COLO829 (cell line): Measurements from ENCODE around the gene CCDC146.
A peak's percentile ranks its signal among the peaks of the same experiment; 100 is the strongest.
"Not testable (repeated sequence)": the region's sequence is repeated elsewhere in the genome, so short reads cannot be mapped to it uniquely, and the experiment has no call there.

Experiments
- DNase-seq: peaks from one replicate; pipeline ENCODE4 v3.0.0; 2012; ENCODE audit warnings: low spot score

Gene CCDC146, protein sequence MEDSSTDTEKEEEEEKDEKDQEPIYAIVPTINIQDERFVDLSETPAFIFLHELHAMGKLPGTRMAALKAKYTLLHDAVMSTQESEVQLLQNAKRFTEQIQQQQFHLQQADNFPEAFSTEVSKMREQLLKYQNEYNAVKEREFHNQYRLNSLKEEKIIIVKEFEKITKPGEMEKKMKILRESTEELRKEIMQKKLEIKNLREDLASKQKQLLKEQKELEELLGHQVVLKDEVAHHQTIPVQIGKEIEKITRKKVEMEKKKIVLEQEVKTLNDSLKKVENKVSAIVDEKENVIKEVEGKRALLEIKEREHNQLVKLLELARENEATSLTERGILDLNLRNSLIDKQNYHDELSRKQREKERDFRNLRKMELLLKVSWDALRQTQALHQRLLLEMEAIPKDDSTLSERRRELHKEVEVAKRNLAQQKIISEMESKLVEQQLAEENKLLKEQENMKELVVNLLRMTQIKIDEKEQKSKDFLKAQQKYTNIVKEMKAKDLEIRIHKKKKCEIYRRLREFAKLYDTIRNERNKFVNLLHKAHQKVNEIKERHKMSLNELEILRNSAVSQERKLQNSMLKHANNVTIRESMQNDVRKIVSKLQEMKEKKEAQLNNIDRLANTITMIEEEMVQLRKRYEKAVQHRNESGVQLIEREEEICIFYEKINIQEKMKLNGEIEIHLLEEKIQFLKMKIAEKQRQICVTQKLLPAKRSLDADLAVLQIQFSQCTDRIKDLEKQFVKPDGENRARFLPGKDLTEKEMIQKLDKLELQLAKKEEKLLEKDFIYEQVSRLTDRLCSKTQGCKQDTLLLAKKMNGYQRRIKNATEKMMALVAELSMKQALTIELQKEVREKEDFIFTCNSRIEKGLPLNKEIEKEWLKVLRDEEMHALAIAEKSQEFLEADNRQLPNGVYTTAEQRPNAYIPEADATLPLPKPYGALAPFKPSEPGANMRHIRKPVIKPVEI

DNA sequence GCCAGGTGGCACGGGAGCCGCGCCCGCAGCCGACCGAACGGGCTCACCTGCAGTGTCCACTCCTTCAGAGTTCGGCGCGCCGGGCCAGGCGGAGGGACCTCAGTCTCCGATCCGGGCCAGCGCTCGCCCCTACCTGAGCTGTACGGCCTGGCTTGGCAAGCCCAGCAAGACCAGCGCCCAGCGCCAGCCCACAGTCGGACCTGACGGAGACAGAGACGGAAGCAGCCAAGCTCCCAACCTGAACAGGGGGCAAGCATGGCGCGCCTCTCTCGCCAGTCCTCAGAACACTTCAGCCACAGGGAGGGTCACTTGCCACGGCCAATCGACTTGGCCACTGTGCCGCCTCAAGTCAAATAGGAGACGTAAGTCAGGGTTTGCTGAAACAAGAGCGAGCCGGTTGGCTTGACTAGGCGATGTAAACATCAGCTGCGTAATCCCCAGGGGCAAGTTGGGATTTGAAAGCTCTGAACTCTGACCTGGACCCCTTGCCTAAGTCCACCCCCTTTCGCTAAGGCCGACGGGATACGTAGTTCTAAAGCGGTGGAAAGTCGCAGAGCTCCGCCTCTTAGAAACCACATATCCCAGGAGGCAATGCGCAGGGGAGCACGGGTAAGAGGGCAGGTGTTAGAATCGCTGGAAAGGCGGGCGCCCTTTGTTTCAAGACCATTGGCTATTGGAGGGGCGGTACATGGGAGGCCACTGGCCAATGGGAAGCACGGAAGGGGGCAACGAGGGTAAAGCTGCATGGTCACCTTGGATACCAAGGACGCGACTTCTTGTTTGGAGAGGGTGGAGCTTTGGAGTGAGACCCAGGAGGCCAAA is at the start of gene CCDC146:
Gene CCDC146 (plus strand): TSS at position 756 of the 822 bp plus-strand sequence. CDS start 45,054 bp downstream, outside the sequence.
- DNase-seq = peak; percentile 86

DNA sequence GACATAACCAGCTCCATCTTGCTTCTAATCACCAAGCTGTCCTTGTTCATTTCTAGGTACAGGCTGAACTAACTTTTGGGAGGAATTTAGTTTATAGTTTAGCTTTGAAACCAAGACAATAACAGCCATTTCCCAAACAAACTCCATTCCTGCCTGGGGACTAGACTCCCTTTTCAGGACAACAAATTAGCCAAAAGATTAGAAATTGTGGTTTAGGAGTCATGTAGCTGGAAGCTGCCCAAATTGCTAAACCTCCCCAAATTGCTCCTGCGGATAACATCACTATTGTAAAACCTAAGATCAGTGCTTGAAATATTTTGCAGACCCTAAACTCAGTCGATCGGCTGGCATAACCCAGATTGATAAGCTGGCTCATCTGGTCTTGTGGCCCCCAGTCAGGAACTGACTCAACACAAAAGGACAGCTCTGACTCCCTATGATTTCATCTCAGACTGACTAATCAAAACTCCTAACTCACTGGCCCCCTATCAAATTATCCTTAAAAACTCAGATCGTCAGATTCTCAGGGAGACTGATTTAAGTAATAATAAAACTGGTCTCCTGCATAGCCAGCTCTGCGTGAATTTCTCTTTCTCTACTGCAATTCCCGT is 47.5 kb upstream of the CCDC146 start:
- not testable (repeated sequence) for DNase-seq

DNA sequence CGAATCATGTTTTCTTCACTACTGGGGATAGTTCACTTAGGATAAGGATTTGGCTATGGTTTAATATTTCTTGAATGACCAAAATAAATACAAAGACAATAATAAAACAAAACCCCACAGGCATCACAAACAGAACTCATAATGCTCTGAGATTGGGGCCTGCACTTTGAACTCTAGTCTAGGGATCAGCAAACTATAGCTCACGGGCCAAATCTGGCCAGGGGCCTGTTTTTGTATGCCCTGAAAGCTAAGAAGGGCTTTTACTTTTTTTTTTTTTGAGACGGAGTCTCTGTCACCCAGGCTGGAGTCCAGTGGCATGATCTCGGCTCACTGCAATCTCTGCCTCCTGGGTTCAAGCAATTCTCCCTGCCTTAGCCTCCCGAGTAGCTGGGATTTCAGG is 45.4 kb upstream of the CCDC146 start:
- DNase-seq = not testable (repeated sequence)

DNA sequence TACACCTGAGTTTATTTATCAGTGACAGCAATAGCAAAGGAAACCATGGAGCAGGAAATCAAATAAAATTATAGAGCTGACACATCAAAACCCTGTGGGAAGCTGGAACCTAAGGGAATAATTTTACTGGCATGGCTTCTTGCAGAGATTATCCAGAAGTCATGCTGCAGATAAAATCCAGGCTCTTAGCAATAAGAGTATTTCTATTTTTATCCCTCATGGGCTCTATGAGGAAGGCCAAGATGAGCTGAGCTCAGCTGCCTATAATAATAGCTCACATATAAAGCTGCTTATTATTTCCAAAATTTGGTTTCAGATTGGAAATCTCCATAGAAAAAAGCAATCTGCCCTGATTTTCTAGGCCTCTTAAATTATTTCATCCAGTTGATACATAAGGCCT is 43.3 kb upstream of the CCDC146 start:
- DNase-seq = not testable (repeated sequence)

DNA sequence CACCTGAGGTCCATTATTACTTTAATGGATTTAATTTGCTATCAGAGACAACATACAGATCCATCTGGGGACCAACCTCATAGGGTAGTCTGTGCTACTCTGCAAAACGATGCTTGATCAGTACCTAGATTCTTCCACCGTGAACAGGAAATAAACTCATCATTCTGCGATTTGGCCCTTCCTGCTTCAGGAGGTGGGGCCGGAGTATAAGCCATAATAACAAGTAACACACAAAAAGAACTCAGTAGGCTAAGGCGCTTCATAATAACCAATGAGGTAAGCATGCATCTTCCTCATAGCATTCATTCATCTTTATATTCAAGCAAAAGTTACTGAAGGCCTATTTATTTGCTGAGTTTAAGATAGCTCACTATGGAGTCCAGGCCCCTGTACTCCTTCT is 42.8 kb upstream of the CCDC146 start:
- DNase-seq = not testable (repeated sequence)

DNA sequence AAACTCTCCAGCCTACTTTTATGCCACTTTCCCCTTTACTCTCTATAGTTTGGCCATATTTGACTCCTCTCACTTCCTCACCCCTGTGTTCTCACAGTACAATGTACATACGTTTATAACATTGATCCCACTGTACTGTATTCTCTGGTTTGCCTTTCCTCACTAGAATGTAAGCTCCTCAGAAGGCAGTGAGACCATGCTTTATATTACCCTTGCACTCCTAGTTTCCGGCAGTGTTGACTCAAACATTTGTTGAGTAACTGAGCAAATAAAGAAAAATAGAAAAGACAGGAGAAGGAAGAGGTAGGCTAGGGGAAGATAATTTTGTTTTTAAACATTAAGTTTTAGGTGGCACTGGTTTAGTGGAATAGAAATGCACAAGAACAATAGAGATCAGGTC is 42.2 kb upstream of the CCDC146 start:
- DNase-seq = not testable (repeated sequence)

DNA sequence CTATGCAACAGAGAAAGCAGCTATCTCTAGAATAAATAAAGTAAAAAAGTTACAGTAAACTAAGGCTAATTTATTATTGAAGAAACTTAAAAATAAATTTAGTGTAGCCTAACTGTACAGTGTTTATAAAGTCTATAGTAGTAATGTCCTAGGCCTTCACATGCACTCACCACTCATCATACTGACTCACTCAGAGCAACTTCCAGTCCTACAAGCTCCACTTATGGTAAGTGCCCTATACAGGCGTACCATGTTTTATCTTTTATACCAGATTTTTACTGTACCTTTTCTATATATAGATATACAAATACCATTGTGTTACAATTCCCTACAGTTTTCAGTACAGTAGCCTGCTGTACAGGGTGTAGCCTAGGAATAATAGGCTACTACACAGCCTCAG is 40.2 kb upstream of the CCDC146 start:
- not testable (repeated sequence) for DNase-seq

DNA sequence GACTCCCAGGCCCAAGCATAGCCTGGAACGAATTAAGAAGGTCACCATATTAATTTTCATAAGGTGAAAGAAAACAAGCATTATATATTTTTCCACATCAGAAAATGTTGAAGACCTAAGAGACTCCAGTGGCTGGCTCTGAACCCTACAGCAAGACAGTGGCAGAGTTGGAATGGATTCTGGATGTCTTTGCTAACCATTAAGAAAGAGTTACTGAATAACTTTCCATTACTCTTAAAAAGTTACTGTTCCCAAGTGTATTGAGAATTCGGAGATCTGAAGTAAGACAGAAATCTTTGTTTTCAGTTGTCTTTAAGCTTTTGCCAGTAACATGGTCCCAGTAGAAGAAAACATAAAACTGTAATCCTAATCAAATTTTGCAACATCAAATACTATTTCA is 30.1 kb upstream of the CCDC146 start:
- DNase-seq = not testable (repeated sequence)

DNA sequence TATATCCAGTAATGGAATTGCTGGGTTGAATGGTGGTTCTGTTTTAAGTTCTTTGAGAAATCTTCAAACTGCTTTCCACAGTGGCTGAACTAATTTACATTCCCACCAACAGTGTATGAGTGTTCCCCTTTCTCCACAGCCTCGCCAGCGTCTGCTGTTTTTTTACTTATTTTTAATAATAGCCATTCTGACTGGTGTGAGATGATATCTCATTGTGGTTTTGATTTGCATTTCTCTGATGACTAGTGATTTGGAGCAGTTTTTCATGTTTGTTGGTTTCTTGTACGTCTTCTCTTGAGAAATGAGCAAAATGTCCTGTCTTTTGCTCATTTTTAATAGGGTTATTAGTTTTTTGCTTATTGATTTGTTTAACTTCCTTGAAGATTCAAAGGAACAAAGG is 21.9 kb upstream of the CCDC146 start:
- not testable (repeated sequence) for DNase-seq

DNA sequence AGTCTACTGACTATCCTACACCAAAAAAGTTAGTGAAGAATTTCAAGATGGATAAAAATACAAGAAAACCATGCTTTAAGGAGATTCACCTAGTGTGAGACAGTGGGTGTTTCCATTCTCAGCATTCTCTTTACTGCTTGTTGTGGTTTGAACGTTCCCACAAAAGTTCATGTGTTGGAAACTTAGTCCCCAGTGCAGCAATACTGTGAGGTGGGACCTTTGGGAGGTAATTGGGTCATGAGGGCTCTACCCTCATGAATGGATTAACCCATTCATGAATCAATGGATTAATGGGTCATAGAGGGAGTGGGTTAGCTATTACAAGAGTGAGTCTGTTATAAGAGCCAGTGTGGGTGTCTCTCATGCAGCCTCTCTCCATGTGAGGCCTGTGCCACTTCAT is 21.2 kb upstream of the CCDC146 start:
- not testable (repeated sequence) for DNase-seq

DNA sequence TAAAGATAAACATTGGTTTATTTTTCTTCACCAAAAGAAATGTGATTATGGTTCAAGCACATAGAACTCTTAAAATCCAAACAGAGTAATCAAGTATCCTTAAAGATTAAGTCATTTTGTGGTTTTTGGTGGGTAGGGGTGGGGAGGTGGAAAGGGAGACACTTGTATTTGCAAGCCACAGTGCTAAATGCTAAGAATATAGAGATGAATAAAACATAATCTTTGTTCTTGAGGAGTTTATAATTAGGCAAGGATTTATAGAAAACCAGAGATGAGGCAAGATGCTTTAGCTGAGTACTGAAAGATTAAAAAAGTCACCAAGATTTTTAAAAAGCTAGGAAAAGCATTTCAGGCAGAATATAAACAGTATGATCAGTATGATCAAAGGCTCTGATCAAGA is 19.7 kb upstream of the CCDC146 start:
- not testable (repeated sequence) for DNase-seq

DNA sequence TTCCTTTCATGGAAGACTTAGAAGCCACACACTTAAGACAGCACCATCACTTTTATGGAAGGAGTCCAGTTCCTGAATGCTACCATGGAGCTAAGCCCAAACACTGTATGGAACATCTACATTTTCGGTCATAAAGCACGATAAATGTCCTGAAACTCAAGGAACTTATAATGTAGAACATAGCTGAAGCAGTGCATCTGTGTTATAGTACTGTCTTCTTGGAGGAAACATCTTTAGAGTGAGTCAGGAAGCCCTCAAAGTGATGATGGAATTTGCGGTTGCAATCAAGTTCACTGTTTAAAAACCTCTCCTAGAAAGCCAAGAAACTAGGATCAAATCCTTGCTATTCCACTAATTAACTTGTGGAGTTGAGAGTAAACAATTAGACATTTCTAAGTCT is 16.5 kb upstream of the CCDC146 start:
- DNase-seq = not testable (repeated sequence)

DNA sequence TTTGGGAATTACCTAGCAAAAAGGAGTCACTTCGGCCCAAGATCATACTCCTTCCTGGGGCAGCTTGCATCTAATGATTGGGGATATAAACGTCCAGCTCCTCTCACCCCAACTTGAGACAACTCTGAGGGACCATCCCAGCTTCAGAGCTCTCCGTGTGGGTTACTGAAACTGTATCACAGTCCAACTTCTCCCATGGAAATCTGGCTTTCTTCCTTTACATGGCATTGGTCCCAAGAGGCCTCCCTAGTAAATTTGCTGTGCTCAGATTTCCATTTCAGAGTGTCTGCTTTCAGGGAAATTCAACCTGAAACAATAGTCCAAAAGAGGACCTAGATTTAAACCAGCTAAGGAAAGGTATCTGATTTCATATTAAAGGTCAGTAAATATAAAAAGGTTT is 14.8 kb upstream of the CCDC146 start:
- not testable (repeated sequence) for DNase-seq

DNA sequence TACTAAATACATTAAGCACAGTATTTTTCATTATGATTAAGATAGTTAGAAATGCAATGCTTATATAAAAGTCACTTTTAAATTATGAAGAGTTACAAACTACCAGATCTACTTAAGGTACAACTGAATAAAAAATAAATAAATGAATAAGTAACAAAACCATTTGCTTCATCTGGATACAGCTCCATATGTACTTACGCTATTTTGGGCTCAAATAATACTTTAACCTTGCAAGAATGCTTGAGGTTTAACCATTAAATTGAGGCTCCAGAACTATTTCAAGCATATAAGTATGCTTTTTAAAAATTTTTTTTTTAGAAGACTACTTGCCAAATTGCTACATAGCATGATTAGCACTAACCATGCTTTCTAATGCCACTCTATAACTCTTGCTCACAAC is 14.1 kb upstream of the CCDC146 start:
- not testable (repeated sequence) for DNase-seq

DNA sequence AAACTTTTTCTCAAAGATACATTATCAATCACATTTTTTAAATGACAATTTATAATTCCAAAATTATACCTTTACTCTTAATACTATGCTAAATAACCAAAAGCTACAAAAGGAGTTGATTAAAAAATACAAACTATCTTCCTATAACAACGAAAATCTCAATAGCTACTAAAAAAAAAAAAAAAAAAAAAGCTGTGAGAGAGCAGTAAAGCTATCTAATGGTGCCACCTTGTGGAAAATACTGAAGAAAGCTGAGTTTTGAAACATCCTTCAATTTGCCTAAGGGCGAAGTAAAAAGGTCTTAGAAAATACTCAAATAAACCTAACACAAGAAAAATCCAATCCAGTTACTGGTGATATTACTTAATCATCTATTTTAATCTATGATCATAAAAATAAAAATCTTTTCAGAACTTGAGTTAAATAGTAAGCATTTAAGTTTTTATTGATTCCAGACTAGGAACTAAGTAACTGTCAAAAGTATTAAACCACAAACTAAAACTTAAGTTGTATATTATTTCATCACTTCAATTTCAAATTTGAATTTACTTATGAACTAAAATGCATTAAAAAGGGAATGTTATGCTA is 9.6 kb upstream of the CCDC146 start:
- DNase-seq = not testable (repeated sequence)

DNA sequence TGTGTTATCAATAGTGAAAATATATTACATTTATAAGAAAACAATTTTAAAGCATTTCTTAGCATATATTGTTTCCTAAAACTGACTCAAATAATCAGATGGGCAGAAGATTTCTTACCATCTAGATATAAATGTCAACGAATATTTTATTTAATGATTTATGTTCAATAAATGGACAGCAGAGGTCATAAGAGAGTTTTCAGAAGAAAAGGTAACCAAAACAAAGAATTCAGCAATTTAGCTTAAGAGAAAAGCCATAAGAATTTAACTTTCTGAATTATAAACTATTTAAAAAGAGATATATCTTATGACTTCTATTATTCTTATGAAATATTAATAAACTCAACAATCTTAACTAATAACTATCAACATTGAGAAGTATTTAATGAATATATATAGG is 3.1 kb downstream of the CCDC146 start:
- DNase-seq = peak; percentile 12

DNA sequence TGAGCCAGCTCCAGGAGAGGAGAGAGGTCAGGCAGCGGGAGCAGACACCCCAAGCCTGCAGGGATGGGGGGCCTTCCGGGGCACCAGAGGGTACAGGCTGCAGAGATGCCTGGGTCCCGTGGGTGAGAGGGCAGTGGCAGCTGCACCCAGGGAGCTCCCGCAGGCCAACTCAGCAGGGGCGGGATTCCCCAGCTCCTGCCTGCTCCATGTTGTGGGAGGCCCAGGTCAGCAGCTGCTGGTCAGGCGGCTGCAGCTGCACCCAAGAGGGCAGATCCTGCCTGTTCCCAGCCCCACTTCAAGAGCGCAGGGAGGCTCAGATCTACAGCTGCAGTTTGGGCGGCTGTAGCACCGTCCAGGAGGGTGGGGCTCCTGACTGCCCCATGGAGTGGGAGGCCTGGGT is 4.6 kb downstream of the CCDC146 start:
- not testable (repeated sequence) for DNase-seq

DNA sequence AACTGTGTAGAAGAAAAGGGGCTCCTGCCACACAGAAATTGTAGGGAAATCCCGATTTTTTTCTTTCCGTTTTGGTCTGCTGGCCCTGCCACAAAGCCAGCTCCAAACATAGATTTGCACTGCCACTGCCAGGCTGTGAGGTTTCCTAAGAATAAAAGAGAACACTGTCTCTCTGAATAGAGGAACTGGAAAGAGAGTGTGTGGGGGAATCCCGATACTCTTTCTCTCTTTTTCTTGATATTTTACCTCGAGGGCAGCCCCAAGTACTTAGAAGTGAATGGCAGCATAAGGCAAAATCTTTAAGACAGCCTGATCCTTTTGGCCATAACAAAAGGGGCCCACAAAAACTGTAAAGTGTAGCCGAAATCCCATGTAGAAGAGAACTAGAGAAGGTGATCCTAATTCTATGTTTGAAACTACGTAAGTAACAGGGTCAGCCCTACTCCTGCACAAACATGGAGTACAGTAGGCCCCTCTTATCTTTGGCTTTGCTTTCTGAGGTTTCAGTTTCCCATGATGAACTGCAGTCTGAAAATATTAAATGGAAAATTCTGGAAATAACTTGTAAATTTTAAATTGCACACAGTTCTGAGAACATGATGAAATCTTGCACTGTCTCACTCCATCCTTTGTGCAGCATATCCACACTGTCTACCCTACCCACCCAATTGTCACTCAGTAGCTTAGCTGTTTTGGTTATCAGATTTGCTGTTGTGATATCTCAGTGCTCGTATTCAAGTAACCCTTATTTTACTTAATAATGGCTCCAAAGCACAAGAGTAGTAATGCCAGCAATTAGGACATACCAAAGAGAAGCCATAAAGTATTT is 6.4 kb downstream of the CCDC146 start:
- DNase-seq = not testable (repeated sequence)

DNA sequence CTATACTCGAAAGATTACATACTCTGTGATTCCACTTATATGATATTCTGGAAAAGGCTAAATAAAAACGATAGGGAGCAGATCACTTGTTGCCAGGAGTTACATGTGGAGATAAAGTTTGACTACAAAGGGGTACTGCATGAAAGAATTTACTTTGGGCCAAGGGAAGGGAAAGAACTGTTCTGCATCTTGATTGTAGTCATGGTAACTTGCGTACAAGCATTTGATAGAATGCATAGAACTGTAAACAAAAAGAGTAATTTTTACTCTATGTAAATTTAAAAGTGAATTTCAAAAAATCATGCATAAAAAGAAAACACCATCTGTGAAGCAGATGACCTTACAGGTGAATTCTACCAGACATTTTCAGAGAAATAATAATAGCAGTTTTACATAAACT is 9.4 kb downstream of the CCDC146 start:
- DNase-seq = not testable (repeated sequence)

DNA sequence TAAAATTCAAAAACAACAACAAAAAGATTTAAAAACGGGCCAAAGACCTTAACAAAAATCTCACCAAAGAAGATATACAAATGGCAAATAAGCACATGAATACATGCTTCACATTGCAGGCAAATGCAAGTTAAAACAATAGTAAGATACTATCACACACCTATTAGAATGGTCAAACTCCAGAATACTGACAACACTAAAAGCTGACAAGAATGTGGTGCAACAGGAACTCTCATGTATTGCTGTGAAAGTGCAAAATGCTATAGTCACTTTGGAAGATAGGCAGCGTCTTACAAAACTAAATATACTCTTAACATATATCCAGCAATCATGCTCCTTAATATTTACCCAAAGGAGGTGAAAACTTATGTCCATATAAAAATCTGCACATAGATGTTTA is 16.3 kb downstream of the CCDC146 start:
- not testable (repeated sequence) for DNase-seq
